Prostate gland (tissue), 2 donors: ENCODE results near the gene SUCLG2. TPM values are rescaled to one million over a fixed set of nuclear protein-coding genes. Genes with fewer than 3 reads are reported as not detected.

ENCODE experiments used
- DNase-seq: peaks from one replicate; pipeline ENCODE4 v3.0.0-alpha.2; 2019; ENCODE audit warnings: low spot score
- H3K27ac ChIP-seq, 2 donors: fragments of 200-600 bp; sonication (generic); 2 replicates each; pipeline ENCODE4 v1.5.1; 2017 to 2019
- H3K27me3 ChIP-seq: fragments of 200-600 bp; sonication (generic); replicated peaks from 2 replicates; pipeline ENCODE4 v1.5.1; 2019; ENCODE audit not compliant: insufficient read depth
- H3K36me3 ChIP-seq, 2 donors: fragments of 200-600 bp; sonication (generic); 1 replicate in 1 of 2; 2 replicates in 1 of 2; pipeline versions ENCODE4 v1.5.1 to v1.8.1; 2017 to 2019
- H3K4me1 ChIP-seq: fragments of 200-600 bp; sonication (generic); replicated peaks from 2 replicates; pipeline ENCODE4 v1.5.1; 2019
- H3K4me3 ChIP-seq, 2 donors: fragments of 200-600 bp; sonication (generic); 2 replicates each; pipeline ENCODE4 v1.5.1; 2017 to 2019
- H3K9me3 ChIP-seq: fragments of 200-600 bp; sonication (generic); 2 replicates; pipeline ENCODE4 v1.5.1; 2017
- POLR2A ChIP-seq: fragments of 450-650 bp; IDR thresholded peaks from one replicate; pipeline ENCODE4 v1.6.1; 2016; ENCODE audit warnings: antibody characterized with exemption, mild to moderate bottlenecking
- POLR2AphosphoS5 ChIP-seq: sonication (generic); formaldehyde crosslinking; IDR thresholded peaks from one replicate; pipeline ENCODE4 v1.6.1; 2017; ENCODE audit warnings: antibody characterized with exemption
- WGBS: methylation state at CpG from one replicate; pipeline ENCODE4 v1.1.5; 2018; 5-methylcytosine and 5-hydroxymethylcytosine counted together
- intact Hi-C: fragments of 100-400 bp; cut with DNase I; formaldehyde crosslinking; loops from one replicate; pipeline ENCODE4 v1.14.2; 2022
- total RNA-seq, 2 donors: library from RNA; depleted of rRNA; stranded (reverse); fragments of >200 nt; gene quantifications; one replicate each; pipeline ENCODE4 v1.1.0, GENCODE V29; 2016
- TF ChIP-seq, protein P1 (sequence below), 4 experiments: fragments of 200-600 bp in 2 of 4; fragments of 450-650 bp in 2 of 4; sonication (generic) in 2 of 4; IDR thresholded peaks; 1 replicate in 3 of 4; 2 replicates in 1 of 4; pipeline ENCODE4 v1.5.1; 2016 to 2019; ENCODE audit warnings: antibody characterized with exemption in 4 of 4, mild to moderate bottlenecking in 2 of 4, moderate library complexity in 2 of 4

The SUCLG2 gene
- total RNA-seq, 2 donors from 2014 or later = 33.2 to 65.4 TPM

DNA sequence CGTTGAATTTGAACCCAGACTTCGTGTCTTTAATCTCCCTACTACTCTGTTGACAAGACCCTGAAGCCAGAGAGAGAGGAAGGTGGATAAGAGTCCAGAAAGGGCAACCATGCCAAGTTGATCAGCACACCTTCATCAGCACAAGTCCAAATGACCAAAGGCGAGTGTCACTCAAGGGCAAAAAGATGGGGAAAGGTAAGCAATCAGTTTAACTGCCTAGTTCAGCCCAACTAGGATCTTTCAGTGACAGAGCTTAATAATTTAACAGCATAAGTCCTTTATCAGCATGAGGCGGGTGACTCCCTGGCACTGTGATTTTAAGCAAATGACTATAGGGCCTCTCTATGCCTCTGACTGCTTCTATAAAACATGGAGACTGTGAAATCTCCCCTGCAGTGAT lies 6.2 kb downstream of the SUCLG2 start:
- H3K4me1 ChIP-seq = no peaks in the 10 kb centered on the region
- no peak for DNase-seq
- H3K9me3 ChIP-seq = no peaks in the 10 kb centered on the region
- H3K4me3 ChIP-seq = no peak overlapping the region
- 84% methylated on average over 4 of the region's 4 CpGs for WGBS
- no peak for TF ChIP-seq POLR2A
- no peak for TF ChIP-seq POLR2AphosphoS5
- TF ChIP-seq, protein P1, sequence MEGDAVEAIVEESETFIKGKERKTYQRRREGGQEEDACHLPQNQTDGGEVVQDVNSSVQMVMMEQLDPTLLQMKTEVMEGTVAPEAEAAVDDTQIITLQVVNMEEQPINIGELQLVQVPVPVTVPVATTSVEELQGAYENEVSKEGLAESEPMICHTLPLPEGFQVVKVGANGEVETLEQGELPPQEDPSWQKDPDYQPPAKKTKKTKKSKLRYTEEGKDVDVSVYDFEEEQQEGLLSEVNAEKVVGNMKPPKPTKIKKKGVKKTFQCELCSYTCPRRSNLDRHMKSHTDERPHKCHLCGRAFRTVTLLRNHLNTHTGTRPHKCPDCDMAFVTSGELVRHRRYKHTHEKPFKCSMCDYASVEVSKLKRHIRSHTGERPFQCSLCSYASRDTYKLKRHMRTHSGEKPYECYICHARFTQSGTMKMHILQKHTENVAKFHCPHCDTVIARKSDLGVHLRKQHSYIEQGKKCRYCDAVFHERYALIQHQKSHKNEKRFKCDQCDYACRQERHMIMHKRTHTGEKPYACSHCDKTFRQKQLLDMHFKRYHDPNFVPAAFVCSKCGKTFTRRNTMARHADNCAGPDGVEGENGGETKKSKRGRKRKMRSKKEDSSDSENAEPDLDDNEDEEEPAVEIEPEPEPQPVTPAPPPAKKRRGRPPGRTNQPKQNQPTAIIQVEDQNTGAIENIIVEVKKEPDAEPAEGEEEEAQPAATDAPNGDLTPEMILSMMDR (IDR thresholded peaks at IDR 0.05) = no peak
- no peak overlapping the region for H3K27ac ChIP-seq
- intact Hi-C loops = no loop called here
- no peaks in the 10 kb centered on the region for H3K36me3 ChIP-seq
- no peaks in the 10 kb centered on the region for H3K27me3 ChIP-seq

DNA sequence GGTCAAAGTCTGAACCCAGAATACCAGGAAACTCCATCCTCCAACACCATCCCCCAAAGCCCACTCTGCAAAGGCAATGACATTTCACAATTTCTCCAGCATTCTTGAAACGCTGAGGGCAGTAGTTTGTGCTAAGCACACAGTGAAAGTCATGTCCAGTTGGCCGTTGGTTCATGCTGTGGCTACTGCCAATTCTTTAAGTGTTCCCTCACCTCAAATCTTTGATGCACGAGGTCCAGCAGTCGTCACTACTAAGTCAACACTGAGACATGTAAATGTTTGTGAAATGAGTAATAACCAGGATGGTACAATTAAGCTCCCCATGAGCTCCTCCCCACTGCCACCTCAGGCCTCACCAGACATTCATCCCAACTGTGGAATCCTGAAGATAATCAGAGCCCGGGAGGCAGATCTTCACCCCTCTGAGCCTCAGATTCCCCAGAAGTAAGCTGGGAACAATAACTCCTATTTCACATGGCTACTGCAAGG lies 7.0 kb downstream of the SUCLG2 start:
- Histone ChIP-seq H3K27ac (no peak overlapping the region), H3K36me3 (no peaks in the 10 kb centered on the region), H3K4me3 (no peak overlapping the region), H3K4me1 (no peaks in the 10 kb centered on the region), H3K9me3 (no peaks in the 10 kb centered on the region), H3K27me3 (no peaks in the 10 kb centered on the region)
- 54% methylated on average over 5 of the region's 5 CpGs for WGBS
- TF ChIP-seq, protein P1 (IDR thresholded peaks at IDR 0.05) = no peak
- no peak for TF ChIP-seq POLR2A
- TF ChIP-seq POLR2AphosphoS5 = no peak
- intact Hi-C loops = no loop called here
- peak; percentile 6 for DNase-seq

DNA sequence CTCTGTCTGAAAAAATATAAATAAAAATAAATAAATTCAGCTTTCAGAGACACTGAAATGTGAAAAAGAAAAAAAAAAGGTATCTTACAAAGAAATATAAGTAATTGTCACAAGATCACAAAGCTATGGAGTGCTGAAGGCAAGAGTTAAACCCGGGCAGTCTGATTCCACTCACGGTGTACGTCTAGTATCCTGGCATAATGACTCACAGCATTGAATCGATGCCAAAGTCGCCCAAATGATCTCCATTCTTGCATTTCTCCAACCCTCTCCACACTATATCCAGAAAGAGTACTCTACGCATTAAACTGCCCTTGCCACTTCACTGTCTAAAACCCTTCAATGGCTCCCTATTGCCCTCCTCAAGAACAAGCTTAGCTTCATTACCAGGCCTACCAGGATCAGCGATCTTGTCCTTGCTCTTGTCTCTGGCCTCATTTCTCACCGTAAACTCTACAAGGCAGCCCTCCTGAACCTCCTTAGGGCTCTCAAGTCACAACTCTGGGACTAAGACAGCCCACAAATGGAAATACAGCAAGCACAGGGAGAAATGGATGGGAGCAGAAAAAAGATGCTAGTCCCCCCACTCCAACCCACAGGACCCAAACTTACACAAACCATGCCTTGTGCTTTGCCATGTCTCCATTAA lies 7.7 kb downstream of the SUCLG2 start:
- WGBS = 91% methylated on average over 8 of the region's 8 CpGs
- no peaks in the 10 kb centered on the region for H3K27me3 ChIP-seq
- no peaks in the 10 kb centered on the region for H3K36me3 ChIP-seq
- H3K9me3 ChIP-seq = no peaks in the 10 kb centered on the region
- H3K4me3 ChIP-seq = no peak overlapping the region
- H3K27ac ChIP-seq = no peak overlapping the region
- no peaks in the 10 kb centered on the region for H3K4me1 ChIP-seq
- TF ChIP-seq, protein P1 (IDR thresholded peaks at IDR 0.05) = no peak
- TF ChIP-seq POLR2AphosphoS5 (no peak), POLR2A (no peak)
- no peak for DNase-seq
- intact Hi-C loops = no loop called here

GRCh38 chr3:67644827-67645226 lies 9.6 kb downstream of the SUCLG2 start:
- no peaks in the 10 kb centered on the region for H3K36me3 ChIP-seq
- H3K9me3 ChIP-seq = no peaks in the 10 kb centered on the region
- WGBS = 89% methylated on average over 1 of the region's 1 CpG
- no peak overlapping the region for H3K27ac ChIP-seq
- H3K27me3 ChIP-seq = no peaks in the 10 kb centered on the region
- intact Hi-C loops = no loop called here
- no peak overlapping the region for H3K4me3 ChIP-seq
- no peaks in the 10 kb centered on the region for H3K4me1 ChIP-seq
- no peak for DNase-seq
- TF ChIP-seq, protein P1 (IDR thresholded peaks at IDR 0.05) = no peak
- no peak for TF ChIP-seq POLR2A
- TF ChIP-seq POLR2AphosphoS5 = no peak

DNA sequence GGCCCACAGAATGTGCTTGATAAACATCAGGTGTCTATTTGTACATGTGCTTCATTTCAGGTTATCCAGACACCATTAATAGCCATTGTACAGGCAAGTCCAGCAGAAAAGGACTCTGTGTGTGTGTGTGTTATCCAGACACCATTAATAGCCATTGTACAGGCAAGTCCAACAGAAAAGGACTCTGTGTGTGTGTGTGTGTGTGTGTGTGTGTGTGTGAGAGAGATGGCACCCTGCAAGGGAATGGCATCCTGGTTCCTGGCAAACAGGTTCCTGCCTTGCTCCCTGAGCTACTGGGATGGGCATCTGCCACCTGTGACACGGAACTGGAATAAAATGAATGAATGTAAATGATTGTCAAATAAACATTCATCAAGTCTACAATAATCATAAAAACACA lies 11.7 kb downstream of the SUCLG2 start:
- TF ChIP-seq POLR2A (no peak), POLR2AphosphoS5 (no peak)
- TF ChIP-seq, protein P1 (IDR thresholded peaks at IDR 0.05) = no peak
- DNase-seq = no peak
- no peak overlapping the region for H3K27ac ChIP-seq
- H3K4me1 ChIP-seq = no peaks in the 10 kb centered on the region
- no peaks in the 10 kb centered on the region for H3K27me3 ChIP-seq
- 82% methylated on average over 1 of the region's 1 CpG for WGBS
- H3K9me3 ChIP-seq = no peaks in the 10 kb centered on the region
- intact Hi-C loops = no loop called here
- no peak overlapping the region for H3K4me3 ChIP-seq
- H3K36me3 ChIP-seq = no peaks in the 10 kb centered on the region
